Dendritic cell treated with granulocyte-macrophage colony-stimulating factor and Interleukin-4, amounts not matched to agents 40 ng/mL and 50 ng/mL, for 4 days (primary cell): ENCODE data around the gene SLC39A11.

Source experiments
- H3K27ac Mint-ChIP-seq: one replicate; pipeline ENCODE4 v1.8.0; 2022; ENCODE audit warnings: mild to moderate bottlenecking, mixed read lengths
- H3K27me3 Mint-ChIP-seq: one replicate; pipeline ENCODE4 v1.8.0; 2022; ENCODE audit warnings: mild to moderate bottlenecking, mixed read lengths
- H3K36me3 Mint-ChIP-seq: one replicate; pipeline ENCODE4 v1.8.0; 2022; ENCODE audit warnings: low read depth, mixed read lengths
- H3K4me1 Mint-ChIP-seq: one replicate; pipeline ENCODE4 v1.8.0; 2022; ENCODE audit warnings: low read depth, mixed read lengths
- H3K4me3 Mint-ChIP-seq: one replicate; pipeline ENCODE4 v1.8.0; 2022; ENCODE audit warnings: mild to moderate bottlenecking, moderate library complexity, mixed read lengths
- H3K9me3 Mint-ChIP-seq: one replicate; pipeline ENCODE4 v1.8.0; 2022; ENCODE audit warnings: mixed read lengths
- intact Hi-C: fragments of 100-400 bp; cut with micrococcal nuclease; formaldehyde crosslinking; loops from one replicate; pipeline ENCODE4 v1.15.0; 2022

Gene SLC39A11

GRCh38 chr17:73030501-73030921 lies 62.0 kb downstream of the SLC39A11 start:
- no peak overlapping the region for H3K4me3 Mint-ChIP-seq
- no peak overlapping the region for H3K27ac Mint-ChIP-seq
- no peaks in the 10 kb centered on the region for H3K27me3 Mint-ChIP-seq
- intact Hi-C loops = no loop called here
- peaks cover 8% of the 10 kb centered on the region for H3K4me1 Mint-ChIP-seq
- H3K36me3 Mint-ChIP-seq = peaks cover 42% of the 10 kb centered on the region
- H3K9me3 Mint-ChIP-seq = no peaks in the 10 kb centered on the region

GRCh38 chr17:73029991-73030390 lies 62.5 kb downstream of the SLC39A11 start:
- Mint-ChIP-seq H3K4me1 (peaks cover 8% of the 10 kb centered on the region), H3K36me3 (peaks cover 42% of the 10 kb centered on the region), H3K4me3 (no peak overlapping the region), H3K27me3 (no peaks in the 10 kb centered on the region), H3K9me3 (no peaks in the 10 kb centered on the region), H3K27ac (no peak overlapping the region)
- intact Hi-C loops = no loop called here

- intact Hi-C loops = no loop called here
- Mint-ChIP-seq H3K27ac (no peak overlapping the region), H3K27me3 (no peaks in the 10 kb centered on the region), H3K4me1 (peaks cover 8% of the 10 kb centered on the region), H3K4me3 (no peak overlapping the region), H3K9me3 (no peaks in the 10 kb centered on the region), H3K36me3 (peaks cover 42% of the 10 kb centered on the region)
Observed at GRCh38 chr17:73029021-73029420, 63.5 kb downstream of the SLC39A11 start.

GRCh38 chr17:73028299-73028755 lies 64.2 kb downstream of the SLC39A11 start:
- H3K4me1 Mint-ChIP-seq = peaks cover 8% of the 10 kb centered on the region

GRCh38 chr17:73027130-73027741 lies 65.3 kb downstream of the SLC39A11 start:
- peaks cover 53% of the 10 kb centered on the region for H3K36me3 Mint-ChIP-seq
- no peak overlapping the region for H3K27ac Mint-ChIP-seq
- no peaks in the 10 kb centered on the region for H3K9me3 Mint-ChIP-seq
- no peak overlapping the region for H3K4me3 Mint-ChIP-seq
- H3K27me3 Mint-ChIP-seq = no peaks in the 10 kb centered on the region
- intact Hi-C loops = no loop called here
- H3K4me1 Mint-ChIP-seq = peaks cover 8% of the 10 kb centered on the region

More at GRCh38 chr17:73028299-73028755, 64.2 kb downstream of the SLC39A11 start:
- H3K36me3 Mint-ChIP-seq = peaks cover 49% of the 10 kb centered on the region
- H3K27ac Mint-ChIP-seq = no peak overlapping the region
- no peaks in the 10 kb centered on the region for H3K9me3 Mint-ChIP-seq
- no peak overlapping the region for H3K4me3 Mint-ChIP-seq
- no peaks in the 10 kb centered on the region for H3K27me3 Mint-ChIP-seq
- intact Hi-C loops = no loop called here

GRCh38 chr17:73025041-73025560 lies 67.4 kb downstream of the SLC39A11 start:
- Mint-ChIP-seq H3K4me1 (peaks cover 8% of the 10 kb centered on the region), H3K27me3 (no peaks in the 10 kb centered on the region), H3K27ac (no peak overlapping the region), H3K4me3 (no peak overlapping the region), H3K9me3 (no peaks in the 10 kb centered on the region), H3K36me3 (peaks cover 38% of the 10 kb centered on the region)
- intact Hi-C loops = no loop called here

GRCh38 chr17:73023759-73024158 lies 68.7 kb downstream of the SLC39A11 start:
- no peak overlapping the region for H3K4me3 Mint-ChIP-seq
- no peak overlapping the region for H3K27ac Mint-ChIP-seq
- H3K9me3 Mint-ChIP-seq = peaks cover 12% of the 10 kb centered on the region
- H3K36me3 Mint-ChIP-seq = peaks cover 28% of the 10 kb centered on the region
- peaks cover 8% of the 10 kb centered on the region for H3K4me1 Mint-ChIP-seq
- intact Hi-C loops = no loop called here
- no peaks in the 10 kb centered on the region for H3K27me3 Mint-ChIP-seq

- intact Hi-C loops = no loop called here
- H3K27me3 Mint-ChIP-seq = no peaks in the 10 kb centered on the region
- H3K36me3 Mint-ChIP-seq = peaks cover 26% of the 10 kb centered on the region
- H3K4me1 Mint-ChIP-seq = no peaks in the 10 kb centered on the region
- H3K9me3 Mint-ChIP-seq = peaks cover 18% of the 10 kb centered on the region
- no peak overlapping the region for H3K27ac Mint-ChIP-seq
- no peak overlapping the region for H3K4me3 Mint-ChIP-seq
Observed at GRCh38 chr17:73022694-73023093, 69.8 kb downstream of the SLC39A11 start.

GRCh38 chr17:73021771-73022170 lies 70.7 kb downstream of the SLC39A11 start:
- Mint-ChIP-seq H3K4me3 (no peak overlapping the region), H3K4me1 (no peaks in the 10 kb centered on the region), H3K27me3 (no peaks in the 10 kb centered on the region), H3K9me3 (peaks cover 18% of the 10 kb centered on the region), H3K27ac (no peak overlapping the region), H3K36me3 (peaks cover 25% of the 10 kb centered on the region)
- intact Hi-C loops = no loop called here

GRCh38 chr17:73020110-73020509 lies 72.4 kb downstream of the SLC39A11 start:
- H3K36me3 Mint-ChIP-seq = peaks cover 18% of the 10 kb centered on the region
- intact Hi-C loops = no loop called here
- H3K9me3 Mint-ChIP-seq = peaks cover 18% of the 10 kb centered on the region
- H3K4me3 Mint-ChIP-seq = no peak overlapping the region
- H3K4me1 Mint-ChIP-seq = no peaks in the 10 kb centered on the region
- H3K27me3 Mint-ChIP-seq = no peaks in the 10 kb centered on the region
- no peak overlapping the region for H3K27ac Mint-ChIP-seq

- Mint-ChIP-seq H3K4me1 (no peaks in the 10 kb centered on the region), H3K36me3 (peaks cover 14% of the 10 kb centered on the region), H3K27me3 (no peaks in the 10 kb centered on the region), H3K4me3 (no peak overlapping the region), H3K27ac (no peak overlapping the region), H3K9me3 (peaks cover 18% of the 10 kb centered on the region)
- intact Hi-C loops = no loop called here
Observed at GRCh38 chr17:73018599-73018998, 73.9 kb downstream of the SLC39A11 start.

- peaks cover 18% of the 10 kb centered on the region for H3K9me3 Mint-ChIP-seq
- no peaks in the 10 kb centered on the region for H3K27me3 Mint-ChIP-seq
- H3K4me1 Mint-ChIP-seq = no peaks in the 10 kb centered on the region
- peaks cover 7% of the 10 kb centered on the region for H3K36me3 Mint-ChIP-seq
- intact Hi-C loops = no loop called here
- no peak overlapping the region for H3K4me3 Mint-ChIP-seq
- no peak overlapping the region for H3K27ac Mint-ChIP-seq
Observed at GRCh38 chr17:73017658-73018057, 74.8 kb downstream of the SLC39A11 start.

GRCh38 chr17:73015722-73016276 lies 76.7 kb downstream of the SLC39A11 start:
- intact Hi-C loops = no loop called here
- Mint-ChIP-seq H3K4me3 (no peak overlapping the region), H3K27ac (no peak overlapping the region), H3K4me1 (peaks cover 7% of the 10 kb centered on the region), H3K27me3 (no peaks in the 10 kb centered on the region), H3K9me3 (peaks cover 18% of the 10 kb centered on the region), H3K36me3 (peaks cover 7% of the 10 kb centered on the region)

GRCh38 chr17:73013816-73014663 lies 78.4 kb downstream of the SLC39A11 start:
- Mint-ChIP-seq H3K4me3 (no peak overlapping the region), H3K27me3 (no peaks in the 10 kb centered on the region), H3K4me1 (peaks cover 13% of the 10 kb centered on the region), H3K9me3 (peaks cover 9% of the 10 kb centered on the region), H3K36me3 (peaks cover 7% of the 10 kb centered on the region), H3K27ac (no peak overlapping the region)
- intact Hi-C loops = no loop called here
